ENCODE data around the gene CAMK2B.
"Not testable (repeated sequence)": the region's sequence is repeated elsewhere in the genome, so short reads cannot be mapped to it uniquely, and the experiment has no call there.

The CAMK2B gene

DNA sequence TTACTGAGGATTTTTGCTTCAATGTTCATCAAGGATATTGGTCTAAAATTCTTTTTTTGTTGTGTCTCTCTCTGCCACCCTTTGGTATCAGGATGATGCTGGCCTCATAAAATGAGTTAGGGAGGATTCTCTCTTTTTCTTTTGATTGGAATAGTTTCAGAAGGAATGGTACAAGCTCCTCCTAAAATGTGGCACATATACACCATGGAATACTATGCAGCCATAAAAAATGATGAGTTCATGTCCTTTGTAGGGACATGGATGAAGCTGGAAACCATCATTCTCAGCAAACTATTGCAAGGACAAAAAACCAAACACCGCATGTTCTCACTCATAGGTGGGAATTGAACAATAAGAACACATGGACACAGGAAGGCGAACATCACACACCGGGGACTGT is 125.2 kb downstream of the CAMK2B start:
- H3K4me2 ChIP-seq (ENCODE audit: low read length); H3K4ac ChIP-seq (ENCODE audit: low read depth, low read length); H3K27me3 ChIP-seq (ENCODE audit: insufficient read depth, low read length, poor library complexity); H3K36me3 ChIP-seq (ENCODE audit: control insufficient read depth, insufficient read depth, low read length); H4K8ac ChIP-seq (ENCODE audit: low read depth, low read length); H3K9ac ChIP-seq (ENCODE audit: low read length); H3K4me3 ChIP-seq (ENCODE audit: low read length); H4K5ac ChIP-seq (ENCODE audit: low read length); H3K23ac ChIP-seq (ENCODE audit: low read length); H3K27ac ChIP-seq (ENCODE audit: low read depth, low read length); DNase-seq; H2AK5ac ChIP-seq (ENCODE audit: low read length); H2BK120ac ChIP-seq (ENCODE audit: low read depth, low read length); H3K18ac ChIP-seq (ENCODE audit: low read length); H2BK15ac ChIP-seq (replicated peaks; ENCODE audit: low read depth); H3K4me1 ChIP-seq (ENCODE audit: control insufficient read depth, low read depth, low read length); H2BK5ac ChIP-seq (ENCODE audit: low read length); H3K56ac ChIP-seq (ENCODE audit: low read length): not testable (repeated sequence)
- no CpG with 5 or more reads among the region's 3 CpGs for WGBS (ENCODE audit: extremely low coverage, insufficient coverage, low lambda C conversion rate)
- Histone ChIP-seq H3K79me2 (ENCODE audit: control insufficient read depth, insufficient read depth, low read length) (peaks cover 27% of the 10 kb centered on the region), H3K79me1 (ENCODE audit: low read length) (peaks cover 19% of the 10 kb centered on the region)

DNA sequence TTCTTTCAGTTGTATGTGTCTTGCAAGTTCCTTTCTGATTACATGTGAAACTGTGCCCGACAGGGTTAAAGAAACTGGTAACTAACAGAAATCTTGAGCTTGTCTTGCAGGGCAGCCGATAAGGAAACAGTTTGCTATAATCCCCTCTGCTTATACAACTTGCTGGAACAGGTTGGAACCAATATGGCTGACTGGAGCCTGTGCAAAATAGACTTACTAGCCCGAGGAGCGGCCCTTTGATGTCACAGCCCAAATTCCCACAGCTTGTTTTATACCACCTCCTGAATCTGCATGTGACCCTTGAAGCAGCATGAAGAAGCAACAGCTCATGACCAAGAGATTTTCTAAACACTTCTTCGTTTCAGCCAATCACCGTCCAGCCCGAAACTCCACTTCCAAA is 127.9 kb downstream of the CAMK2B start:
- Histone ChIP-seq H3K4me2 (ENCODE audit: low read length) (no peak overlapping the region), H2AK5ac (ENCODE audit: low read length) (no peak overlapping the region), H3K23ac (ENCODE audit: low read length) (no peak overlapping the region), H2BK5ac (ENCODE audit: low read length) (no peak overlapping the region), H2BK15ac (replicated peaks; ENCODE audit: low read depth) (no peak overlapping the region), H3K56ac (ENCODE audit: low read length) (no peak overlapping the region), H3K4me3 (ENCODE audit: low read length) (no peak overlapping the region), H3K4me1 (ENCODE audit: control insufficient read depth, low read depth, low read length) (no peaks in the 10 kb centered on the region), H3K27ac (ENCODE audit: low read depth, low read length) (no peak overlapping the region), H3K4ac (ENCODE audit: low read depth, low read length) (no peak overlapping the region), H4K8ac (ENCODE audit: low read depth, low read length) (no peak overlapping the region), H3K79me1 (ENCODE audit: low read length) (peaks cover 3% of the 10 kb centered on the region), H4K5ac (ENCODE audit: low read length) (no peak overlapping the region), H3K36me3 (ENCODE audit: control insufficient read depth, insufficient read depth, low read length) (no peaks in the 10 kb centered on the region), H3K18ac (ENCODE audit: low read length) (no peak overlapping the region), H2BK120ac (ENCODE audit: low read depth, low read length) (no peak overlapping the region), H3K79me2 (ENCODE audit: control insufficient read depth, insufficient read depth, low read length) (peaks cover 14% of the 10 kb centered on the region), H3K9ac (ENCODE audit: low read length) (no peak overlapping the region), H3K27me3 (ENCODE audit: insufficient read depth, low read length, poor library complexity) (no peaks in the 10 kb centered on the region)
- no CpG with 5 or more reads among the region's 7 CpGs for WGBS (ENCODE audit: extremely low coverage, insufficient coverage, low lambda C conversion rate)
- DNase-seq, result no peak

DNA sequence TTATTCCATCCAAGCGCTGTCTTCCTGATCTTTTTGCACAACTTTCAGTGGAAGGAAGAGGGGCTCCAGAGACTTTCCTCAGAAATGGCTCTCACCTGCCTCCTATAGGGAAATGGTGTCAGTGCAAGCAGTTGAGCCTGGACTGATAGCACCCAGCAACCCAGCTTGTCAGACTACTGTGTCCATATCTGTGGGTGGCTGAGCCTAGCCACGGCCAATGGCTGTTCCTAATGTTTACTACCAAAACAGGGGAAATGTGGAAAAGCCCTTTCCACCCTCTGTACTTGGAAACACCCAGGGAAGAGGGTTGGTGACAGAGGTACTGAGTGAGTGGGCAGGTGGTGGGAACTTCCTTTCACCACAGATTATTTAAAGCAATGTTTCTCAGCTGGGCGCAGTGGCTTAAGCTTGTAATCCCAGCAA is 128.9 kb downstream of the CAMK2B start:
- no peak overlapping the region for H3K4ac ChIP-seq (ENCODE audit: low read depth, low read length)
- no peak overlapping the region for H3K56ac ChIP-seq (ENCODE audit: low read length)
- no peaks in the 10 kb centered on the region for H3K4me1 ChIP-seq (ENCODE audit: control insufficient read depth, low read depth, low read length)
- peak; percentile 59 for DNase-seq
- H3K23ac ChIP-seq (ENCODE audit: low read length), result no peak overlapping the region
- peaks cover 4% of the 10 kb centered on the region for H3K79me2 ChIP-seq (ENCODE audit: control insufficient read depth, insufficient read depth, low read length)
- no peak overlapping the region for H3K27ac ChIP-seq (ENCODE audit: low read depth, low read length)
- H2BK120ac ChIP-seq (ENCODE audit: low read depth, low read length), result no peak overlapping the region
- H3K9ac ChIP-seq (ENCODE audit: low read length), result no peak overlapping the region
- H2AK5ac ChIP-seq (ENCODE audit: low read length), result no peak overlapping the region
- H2BK15ac ChIP-seq (replicated peaks; ENCODE audit: low read depth), result no peak overlapping the region
- no peak overlapping the region for H4K5ac ChIP-seq (ENCODE audit: low read length)
- no peaks in the 10 kb centered on the region for H3K36me3 ChIP-seq (ENCODE audit: control insufficient read depth, insufficient read depth, low read length)
- no peaks in the 10 kb centered on the region for H3K27me3 ChIP-seq (ENCODE audit: insufficient read depth, low read length, poor library complexity)
- H3K18ac ChIP-seq (ENCODE audit: low read length), result no peak overlapping the region
- no peak overlapping the region for H3K4me2 ChIP-seq (ENCODE audit: low read length)
- no peaks in the 10 kb centered on the region for H3K79me1 ChIP-seq (ENCODE audit: low read length)
- no CpG with 5 or more reads among the region's 3 CpGs for WGBS (ENCODE audit: extremely low coverage, insufficient coverage, low lambda C conversion rate)
- no peak overlapping the region for H3K4me3 ChIP-seq (ENCODE audit: low read length)
- no peak overlapping the region for H2BK5ac ChIP-seq (ENCODE audit: low read length)
- no peak overlapping the region for H4K8ac ChIP-seq (ENCODE audit: low read depth, low read length)

DNA sequence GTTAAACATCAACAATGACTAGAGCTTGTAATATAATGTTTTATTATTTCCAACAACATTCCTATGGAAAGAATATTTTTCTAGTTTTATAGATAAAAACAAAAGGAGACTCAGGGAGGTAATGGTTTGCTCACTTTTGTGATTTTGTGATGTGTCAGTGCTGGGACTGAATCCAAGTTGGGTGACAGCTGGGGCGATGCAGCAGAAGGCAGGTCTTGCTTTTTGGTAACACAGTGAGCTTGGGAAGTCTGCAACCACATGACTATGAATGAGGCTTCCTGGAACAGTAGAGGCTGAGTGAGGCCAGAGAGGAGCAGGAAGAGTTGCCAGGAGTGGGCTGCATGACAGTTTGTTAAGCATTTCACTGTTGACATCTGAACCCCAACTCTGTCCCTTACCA is 129.5 kb downstream of the CAMK2B start:
- H3K27ac ChIP-seq (ENCODE audit: low read depth, low read length), result no peak overlapping the region
- no peaks in the 10 kb centered on the region for H3K4me1 ChIP-seq (ENCODE audit: control insufficient read depth, low read depth, low read length)
- no peak overlapping the region for H2BK120ac ChIP-seq (ENCODE audit: low read depth, low read length)
- H3K23ac ChIP-seq (ENCODE audit: low read length), result no peak overlapping the region
- no CpG with 5 or more reads among the region's 1 CpG for whole genome bisulfite sequencing (ENCODE audit: extremely low coverage, insufficient coverage, low lambda C conversion rate)
- H3K36me3 ChIP-seq (ENCODE audit: control insufficient read depth, insufficient read depth, low read length), result no peaks in the 10 kb centered on the region
- H2BK15ac ChIP-seq (replicated peaks; ENCODE audit: low read depth), result no peak overlapping the region
- peaks cover under 1% of the 10 kb centered on the region for H3K79me2 ChIP-seq (ENCODE audit: control insufficient read depth, insufficient read depth, low read length)
- no peak overlapping the region for H3K56ac ChIP-seq (ENCODE audit: low read length)
- H3K4ac ChIP-seq (ENCODE audit: low read depth, low read length), result no peak overlapping the region
- H2BK5ac ChIP-seq (ENCODE audit: low read length), result no peak overlapping the region
- no peaks in the 10 kb centered on the region for H3K27me3 ChIP-seq (ENCODE audit: insufficient read depth, low read length, poor library complexity)
- no peaks in the 10 kb centered on the region for H3K79me1 ChIP-seq (ENCODE audit: low read length)
- H4K5ac ChIP-seq (ENCODE audit: low read length), result no peak overlapping the region
- H3K18ac ChIP-seq (ENCODE audit: low read length), result no peak overlapping the region
- no peak for DNase-seq
- H3K9ac ChIP-seq (ENCODE audit: low read length), result no peak overlapping the region
- no peak overlapping the region for H3K4me2 ChIP-seq (ENCODE audit: low read length)
- no peak overlapping the region for H4K8ac ChIP-seq (ENCODE audit: low read depth, low read length)
- no peak overlapping the region for H2AK5ac ChIP-seq (ENCODE audit: low read length)
- no peak overlapping the region for H3K4me3 ChIP-seq (ENCODE audit: low read length)

DNA sequence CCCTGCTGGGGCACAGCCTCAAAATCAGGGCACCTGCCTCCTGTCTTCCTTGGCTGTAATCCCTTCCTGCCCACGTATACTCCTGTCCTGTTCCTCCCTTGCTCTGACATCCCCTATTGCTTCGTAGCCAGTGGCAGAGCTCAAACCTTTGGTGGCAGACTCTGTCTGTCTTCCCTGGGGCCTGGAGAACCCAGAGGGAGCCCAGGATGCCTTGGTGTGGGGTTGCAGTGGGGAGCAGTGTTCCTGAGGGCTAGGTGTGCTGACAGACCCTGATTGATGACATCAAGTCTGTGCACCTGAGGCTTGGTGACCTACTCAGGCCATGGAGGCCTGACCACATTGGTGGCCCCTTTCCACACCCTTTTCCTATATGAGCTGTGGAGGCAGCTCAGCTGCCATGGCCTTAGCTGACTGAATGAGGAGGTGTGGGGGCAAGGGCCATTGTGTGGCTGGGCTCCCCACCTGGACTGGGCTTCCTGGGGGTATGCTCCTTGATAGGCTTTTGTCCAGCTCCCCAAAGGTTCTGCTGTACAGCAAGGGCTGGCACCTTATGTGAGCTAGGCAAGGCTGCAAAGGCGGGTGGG is 130.7 kb downstream of the CAMK2B start:
- WGBS (ENCODE audit: extremely low coverage, insufficient coverage, low lambda C conversion rate), result no CpG with 5 or more reads among the region's 3 CpGs
- H3K4ac ChIP-seq (ENCODE audit: low read depth, low read length), result no peak overlapping the region
- no peak overlapping the region for H2AK5ac ChIP-seq (ENCODE audit: low read length)

DNA sequence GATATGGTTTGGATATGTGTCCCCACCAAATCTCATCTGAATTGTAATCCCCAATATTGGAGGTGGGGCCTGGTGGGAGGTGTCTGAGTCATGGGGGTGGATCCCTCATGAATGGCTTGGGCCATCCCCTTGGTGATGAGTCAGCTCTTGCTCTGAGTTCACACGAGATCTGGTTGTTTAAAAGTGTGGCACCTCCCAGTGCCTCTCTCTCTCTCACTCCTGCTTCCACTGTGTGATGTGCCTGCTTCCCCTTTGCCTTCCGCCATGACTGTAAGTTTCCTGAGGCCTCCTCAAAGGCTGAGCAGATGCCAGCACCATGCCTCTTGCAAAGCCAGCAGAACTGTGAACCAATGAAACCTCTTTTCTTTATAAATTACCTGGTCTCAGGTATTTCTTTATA is 131.3 kb downstream of the CAMK2B start:
- H3K4ac ChIP-seq (ENCODE audit: low read depth, low read length), result no peak overlapping the region
- H2BK15ac ChIP-seq (replicated peaks; ENCODE audit: low read depth), result no peak overlapping the region
- WGBS (ENCODE audit: extremely low coverage, insufficient coverage, low lambda C conversion rate), result no CpG with 5 or more reads among the region's 2 CpGs
- no peak overlapping the region for H4K8ac ChIP-seq (ENCODE audit: low read depth, low read length)
- H3K56ac ChIP-seq (ENCODE audit: low read length), result no peak overlapping the region
- H4K5ac ChIP-seq (ENCODE audit: low read length), result no peak overlapping the region
- H3K23ac ChIP-seq (ENCODE audit: low read length), result no peak overlapping the region
- no peak overlapping the region for H3K27ac ChIP-seq (ENCODE audit: low read depth, low read length)
- H2BK5ac ChIP-seq (ENCODE audit: low read length), result no peak overlapping the region
- H2BK120ac ChIP-seq (ENCODE audit: low read depth, low read length), result no peak overlapping the region
- H3K9ac ChIP-seq (ENCODE audit: low read length), result no peak overlapping the region
- no peaks in the 10 kb centered on the region for H3K36me3 ChIP-seq (ENCODE audit: control insufficient read depth, insufficient read depth, low read length)
- no peak overlapping the region for H2AK5ac ChIP-seq (ENCODE audit: low read length)
- no peaks in the 10 kb centered on the region for H3K79me1 ChIP-seq (ENCODE audit: low read length)
- H3K4me1 ChIP-seq (ENCODE audit: control insufficient read depth, low read depth, low read length), result no peaks in the 10 kb centered on the region
- H3K4me3 ChIP-seq (ENCODE audit: low read length), result no peak overlapping the region
- no peaks in the 10 kb centered on the region for H3K79me2 ChIP-seq (ENCODE audit: control insufficient read depth, insufficient read depth, low read length)
- H3K27me3 ChIP-seq (ENCODE audit: insufficient read depth, low read length, poor library complexity), result no peaks in the 10 kb centered on the region
- H3K4me2 ChIP-seq (ENCODE audit: low read length), result no peak overlapping the region
- no peak overlapping the region for H3K18ac ChIP-seq (ENCODE audit: low read length)
- DNase-seq, result peak; percentile 37

More for the DNA sequence above, 130.7 kb downstream of the CAMK2B start:
- no peak overlapping the region for H3K4me2 ChIP-seq (ENCODE audit: low read length)
- no peak overlapping the region for H3K9ac ChIP-seq (ENCODE audit: low read length)
- no peak for DNase-seq
- no peaks in the 10 kb centered on the region for H3K79me2 ChIP-seq (ENCODE audit: control insufficient read depth, insufficient read depth, low read length)
- no peak overlapping the region for H3K23ac ChIP-seq (ENCODE audit: low read length)
- H4K8ac ChIP-seq (ENCODE audit: low read depth, low read length), result no peak overlapping the region
- no peak overlapping the region for H2BK5ac ChIP-seq (ENCODE audit: low read length)
- H2BK15ac ChIP-seq (replicated peaks; ENCODE audit: low read depth), result no peak overlapping the region
- H3K18ac ChIP-seq (ENCODE audit: low read length), result no peak overlapping the region
- no peak overlapping the region for H3K56ac ChIP-seq (ENCODE audit: low read length)
- H3K36me3 ChIP-seq (ENCODE audit: control insufficient read depth, insufficient read depth, low read length), result no peaks in the 10 kb centered on the region
- no peaks in the 10 kb centered on the region for H3K4me1 ChIP-seq (ENCODE audit: control insufficient read depth, low read depth, low read length)
- H3K79me1 ChIP-seq (ENCODE audit: low read length), result no peaks in the 10 kb centered on the region
- H3K4me3 ChIP-seq (ENCODE audit: low read length), result no peak overlapping the region
- H4K5ac ChIP-seq (ENCODE audit: low read length), result no peak overlapping the region
- H3K27me3 ChIP-seq (ENCODE audit: insufficient read depth, low read length, poor library complexity), result no peaks in the 10 kb centered on the region
- H3K27ac ChIP-seq (ENCODE audit: low read depth, low read length), result no peak overlapping the region
- H2BK120ac ChIP-seq (ENCODE audit: low read depth, low read length), result no peak overlapping the region
